K562 (cell line): ENCODE measurements around the gene EHD2. TPM values are rescaled to one million over a fixed set of nuclear protein-coding genes. Genes with fewer than 3 reads are reported as not detected.

Source experiments
- DMBX1 ChIP-seq: fragments of 250-450 bp; sonication (Bioruptor Pico); IDR thresholded peaks from 2 replicates; pipeline ENCODE4 v1.8.0; 2022; ENCODE audit warnings: inconsistent platforms, mild to moderate bottlenecking, moderate library complexity, borderline replicate concordance
- GABPB2 ChIP-seq: fragments of 250-450 bp; sonication (Bioruptor Pico); conservative IDR thresholded peaks from 2 replicates; pipeline ENCODE4 v1.5.1; 2021; ENCODE audit warnings: mild to moderate bottlenecking
- KAT8 ChIP-seq: fragments of 450-650 bp; IDR thresholded peaks from 2 replicates; pipeline ENCODE4 v1.6.1; 2016; ENCODE audit warnings: low read depth, mild to moderate bottlenecking
- RBM25 ChIP-seq: fragments of 200-400 bp; formaldehyde crosslinking; IDR thresholded peaks from 2 replicates; pipeline ENCODE4 v1.6.1; 2018; ENCODE audit warnings: low read length, low read depth, moderate library complexity; ENCODE audit not compliant: severe bottlenecking
- SMARCE1 ChIP-seq: fragments of 450-650 bp; IDR thresholded peaks from 2 replicates; pipeline ENCODE4 v1.7.1; 2016; ENCODE audit warnings: mild to moderate bottlenecking
- SRSF7 ChIP-seq: fragments of 200-400 bp; formaldehyde crosslinking; optimal IDR thresholded peaks from 2 replicates; pipeline ENCODE3; 2017; ENCODE audit warnings: mild to moderate bottlenecking, low read depth, low read length
- TAF7 ChIP-seq: fragments of 450-650 bp; IDR thresholded peaks from 2 replicates; pipeline ENCODE4 v1.6.1; 2016; ENCODE audit warnings: missing genetic modification characterization, missing compliant biosample characterization
- ZHX1 ChIP-seq: fragments of 150-350 bp; conservative IDR thresholded peaks from 2 replicates; pipeline ENCODE4 v1.6.1; 2014; ENCODE audit warnings: low read length
- ZNF253 ChIP-seq: fragments of 250-450 bp; sonication (Bioruptor Pico); conservative IDR thresholded peaks from 2 replicates; pipeline ENCODE4 v1.6.1; 2021; ENCODE audit warnings: mild to moderate bottlenecking
- ZNF3 ChIP-seq: fragments of 250-450 bp; sonication (Bioruptor Pico); IDR thresholded peaks from 2 replicates; pipeline ENCODE4 v1.5.0; 2021; ENCODE audit warnings: mild to moderate bottlenecking, moderate library complexity
- ZNF407 ChIP-seq: fragments of 450-650 bp; IDR thresholded peaks from 2 replicates; pipeline ENCODE4 v1.6.1; 2016; ENCODE audit warnings: low read depth
- polyA plus RNA-seq, 8 experiments: library from polyadenylated mRNA; depleted of rRNA in 4 of 8; stranded (reverse) in 5 of 8; unstranded in 3 of 8; fragments of >200 nt; fragmentation: Nextera tagmentation in 2 of 8; fragmentation: Illumina TruSeq in 1 of 8; extraction: Ambion mirVana in 2 of 8; extraction: Trizol in 1 of 8; gene quantifications; 2 replicates each; pipeline versions ENCODE4 v1.2.1 to v1.2.3, GENCODE V29; 2011 to 2014; ENCODE audit warnings: inconsistent platforms in 1 of 8, missing spikeins in 1 of 8
- total RNA-seq, 7 experiments: library from RNA; depleted of rRNA in 6 of 7; stranded (reverse); fragments of >200 nt in 6 of 7; fragmentation: Illumina TruSeq in 2 of 7; extraction: Trizol in 2 of 7; gene quantifications; 2 replicates each; pipeline versions ENCODE4 v1.2.1 to v1.2.3, GENCODE V29; 2011 to 2021; ENCODE audit warnings: low replicate concordance in 1 of 7
- TF ChIP-seq, protein P1 (sequence below): fragments of 250-450 bp; sonication (Bioruptor Pico); IDR thresholded peaks from 2 replicates; pipeline ENCODE4 v1.8.0; 2021; ENCODE audit warnings: moderate library complexity, mild to moderate bottlenecking, inconsistent platforms
- TF ChIP-seq, protein P2 (sequence below): fragments of 450-650 bp; formaldehyde crosslinking; IDR thresholded peaks from 2 replicates; pipeline ENCODE4 v1.4.0; 2022; ENCODE audit warnings: missing genetic modification characterization

EHD2 gene
- total and polyA plus RNA-seq, 9 of the 15 experiments (the other 6 are each of a cell fraction or from before 2014, with no cell fraction given), result 1.7 to 32.2 (median 3.0) TPM

GRCh38 chr19:47697863-47698609, 15.2 kb upstream of the EHD2 start (continued):
- TF ChIP-seq ZNF407 (no peak), ZNF3 (CRISPR knock-in tag) (no peak), ZHX1 (peak; percentile 83; the same call in 1 of the 2 replicates), DMBX1 (no peak), RBM25 (peak; percentile 68), GABPB2 (CRISPR knock-in tag) (no peak), SMARCE1 (no peak), TAF7 (tag) (no peak), ZNF253 (CRISPR knock-in tag) (no peak), SRSF7 (no peak), KAT8 (no peak)
- TF ChIP-seq, protein P1, sequence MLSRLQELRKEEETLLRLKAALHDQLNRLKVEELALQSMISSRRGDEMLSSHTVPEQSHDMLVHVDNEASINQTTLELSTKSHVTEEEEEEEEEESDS (CRISPR knock-in tag), result no peak
- TF ChIP-seq, protein P2, sequence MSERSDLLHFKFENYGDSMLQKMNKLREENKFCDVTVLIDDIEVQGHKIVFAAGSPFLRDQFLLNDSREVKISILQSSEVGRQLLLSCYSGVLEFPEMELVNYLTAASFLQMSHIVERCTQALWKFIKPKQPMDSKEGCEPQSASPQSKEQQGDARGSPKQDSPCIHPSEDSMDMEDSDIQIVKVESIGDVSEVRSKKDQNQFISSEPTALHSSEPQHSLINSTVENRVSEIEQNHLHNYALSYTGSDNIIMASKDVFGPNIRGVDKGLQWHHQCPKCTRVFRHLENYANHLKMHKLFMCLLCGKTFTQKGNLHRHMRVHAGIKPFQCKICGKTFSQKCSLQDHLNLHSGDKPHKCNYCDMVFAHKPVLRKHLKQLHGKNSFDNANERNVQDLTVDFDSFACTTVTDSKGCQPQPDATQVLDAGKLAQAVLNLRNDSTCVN (CRISPR knock-in tag), result no peak
